GM18499 (cell line): Measurements from ENCODE around the gene MRPL43.
"Not testable (repeated sequence)": the region's sequence is repeated elsewhere in the genome, so short reads cannot be mapped to it uniquely, and the experiment has no call there.

Experiments used
- ATAC-seq: cut with Tn5 transposase; IDR thresholded peaks from one replicate; pipeline ENCODE4 v1.9.1; 2021; ENCODE audit warnings: moderate number of reproducible peaks; ENCODE audit not compliant: insufficient read depth, unreplicated experiment

Gene MRPL43

DNA sequence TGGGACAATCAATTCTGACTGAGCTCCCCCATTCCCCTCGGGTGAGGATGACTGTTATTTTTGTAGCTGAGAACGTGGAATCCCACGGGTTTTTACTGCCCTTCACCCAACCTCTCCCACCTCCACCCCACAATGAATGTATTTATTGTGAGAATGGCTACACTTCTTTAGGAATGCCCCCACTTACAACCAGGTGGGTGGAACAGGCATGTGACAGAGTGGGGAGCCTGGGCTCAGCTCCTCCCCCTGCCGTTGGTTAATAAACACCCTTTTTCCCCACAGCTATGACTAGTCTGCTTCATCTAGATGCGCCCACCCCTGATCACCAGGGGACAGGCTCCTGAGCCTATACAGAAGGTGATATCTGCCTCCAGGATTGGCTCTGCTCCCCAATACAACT is 2.0 kb downstream of the MRPL43 start:
- no peak for ATAC-seq

DNA sequence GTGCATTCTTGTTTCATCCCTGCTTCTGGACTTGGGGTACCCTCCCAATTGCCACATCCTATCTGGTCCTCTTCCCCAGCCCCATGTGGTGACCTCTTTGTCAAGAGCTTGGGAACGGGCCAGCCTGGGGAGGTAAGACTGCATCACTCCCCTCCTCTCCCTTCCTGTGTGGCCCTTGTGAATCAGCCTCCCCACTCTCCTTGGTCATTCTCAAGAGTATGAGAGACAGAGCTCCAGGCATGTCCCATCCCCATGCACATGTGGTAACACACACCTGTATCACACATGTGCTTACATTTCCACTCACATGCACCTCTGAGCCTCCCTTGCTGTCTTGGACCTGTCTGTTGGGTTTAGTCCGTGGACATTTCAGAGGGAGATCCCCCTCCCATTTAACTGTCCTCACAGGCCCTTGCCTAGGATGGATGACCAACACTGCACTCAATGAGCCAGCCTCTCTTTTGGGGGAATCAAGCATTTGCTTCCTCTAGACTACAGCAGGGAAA is 2.6 kb downstream of the MRPL43 start:
- ATAC-seq, result no peak

DNA sequence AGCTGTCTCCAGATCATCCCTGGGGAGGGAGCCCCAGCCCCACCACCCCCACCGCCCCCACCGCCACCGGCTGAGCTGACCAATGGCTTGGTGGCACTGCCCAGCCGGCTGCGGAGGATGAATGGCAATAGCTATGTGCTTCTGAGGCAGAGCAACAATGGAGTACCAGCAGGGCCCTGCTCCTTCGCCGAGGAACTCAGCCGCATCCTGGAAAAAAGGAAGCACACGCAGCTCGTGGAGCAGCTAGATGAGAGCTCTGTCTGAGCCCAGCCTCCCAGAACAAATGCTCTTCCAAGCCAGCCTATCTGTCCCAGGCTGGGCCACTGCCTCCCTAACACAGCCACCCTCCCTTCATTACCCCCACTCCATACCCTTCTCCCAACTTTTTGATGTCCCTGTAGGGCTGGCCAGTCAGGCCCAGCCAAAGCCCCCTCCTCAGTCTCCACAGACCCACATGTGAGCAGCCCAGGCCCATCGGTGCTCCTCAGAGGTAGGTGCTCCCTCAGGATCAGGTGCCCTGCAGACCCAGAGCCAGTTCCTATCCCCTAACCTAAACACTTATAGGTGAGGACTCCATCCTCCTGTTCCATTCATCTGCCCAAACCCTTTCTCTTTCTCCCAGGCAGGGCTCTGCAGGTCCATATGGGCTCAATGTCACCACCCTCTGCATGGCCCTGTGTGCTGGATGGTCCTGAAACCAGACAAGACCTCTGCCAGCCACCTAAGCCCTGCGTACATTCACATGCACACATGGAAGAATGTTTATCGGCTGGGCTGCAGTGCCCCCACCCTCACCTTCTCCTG is 3.2 kb downstream of the MRPL43 start:
- no peak for ATAC-seq

DNA sequence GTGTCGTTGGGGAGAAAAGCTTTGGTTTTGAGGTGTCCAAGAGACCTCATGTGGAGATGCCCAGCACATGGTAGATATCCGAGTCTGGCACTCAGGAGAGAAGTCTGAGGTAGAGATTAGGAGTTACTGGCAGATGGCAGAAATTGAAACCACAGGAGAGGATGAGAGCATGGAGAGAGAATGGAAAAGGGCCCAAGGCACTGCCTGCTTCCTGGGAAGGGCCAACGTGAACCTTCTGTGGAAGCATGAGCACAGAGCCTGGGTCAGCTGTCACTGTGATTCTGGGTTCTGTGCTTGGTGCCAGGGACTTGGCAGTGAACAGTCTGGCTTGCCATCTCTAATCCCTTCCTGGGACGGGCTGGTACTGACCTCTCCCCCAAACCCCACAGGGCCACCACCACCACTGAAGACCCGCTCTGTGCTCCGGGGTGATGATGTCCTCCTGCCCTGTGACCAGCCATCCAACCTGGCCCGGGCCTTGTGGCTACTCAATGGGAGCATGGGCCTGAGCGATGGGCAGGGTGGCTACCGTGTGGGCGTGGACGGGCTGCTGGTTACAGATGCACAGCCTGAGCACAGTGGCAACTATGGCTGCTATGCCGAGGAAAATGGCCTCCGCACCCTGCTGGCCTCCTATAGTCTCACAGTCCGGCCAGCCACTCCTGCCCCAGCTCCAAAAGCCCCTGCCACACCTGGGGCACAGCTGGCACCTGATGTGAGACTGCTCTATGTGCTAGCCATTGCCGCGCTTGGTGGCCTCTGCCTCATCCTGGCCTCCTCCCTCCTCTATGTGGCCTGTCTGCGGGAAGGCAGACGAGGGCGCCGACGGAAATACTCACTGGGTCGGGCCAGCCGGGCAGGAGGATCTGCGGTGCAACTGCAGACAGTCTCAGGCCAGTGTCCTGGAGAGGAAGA is 4.1 kb downstream of the MRPL43 start:
- no peak for ATAC-seq

DNA sequence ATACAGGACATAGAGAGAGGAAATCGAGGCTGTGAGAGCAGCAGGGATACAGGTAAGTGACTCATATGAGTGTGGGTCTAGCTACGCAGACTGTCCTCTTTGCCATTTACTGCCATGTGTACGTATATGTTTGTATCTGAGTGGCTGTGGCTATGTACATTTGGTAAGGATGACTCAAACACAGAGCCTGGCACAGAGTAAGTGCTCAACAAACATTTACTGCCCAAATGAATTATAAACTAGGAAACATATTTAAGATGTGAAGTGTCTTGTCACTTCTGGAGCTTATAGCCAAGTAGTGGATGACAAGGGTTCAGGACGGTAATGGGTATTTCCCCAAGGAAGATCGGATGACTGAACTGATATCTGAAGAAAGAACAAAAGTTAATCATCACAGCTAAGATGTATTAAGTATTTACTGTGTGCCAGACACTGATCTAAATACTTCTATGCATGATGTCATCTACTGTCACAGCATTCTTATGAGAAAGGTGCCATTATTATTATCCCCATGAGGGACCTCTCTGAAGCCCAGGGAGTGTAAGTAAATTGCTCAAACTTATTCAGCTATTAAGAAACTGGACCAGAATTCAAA is 6.0 kb downstream of the MRPL43 start:
- no peak for ATAC-seq

DNA sequence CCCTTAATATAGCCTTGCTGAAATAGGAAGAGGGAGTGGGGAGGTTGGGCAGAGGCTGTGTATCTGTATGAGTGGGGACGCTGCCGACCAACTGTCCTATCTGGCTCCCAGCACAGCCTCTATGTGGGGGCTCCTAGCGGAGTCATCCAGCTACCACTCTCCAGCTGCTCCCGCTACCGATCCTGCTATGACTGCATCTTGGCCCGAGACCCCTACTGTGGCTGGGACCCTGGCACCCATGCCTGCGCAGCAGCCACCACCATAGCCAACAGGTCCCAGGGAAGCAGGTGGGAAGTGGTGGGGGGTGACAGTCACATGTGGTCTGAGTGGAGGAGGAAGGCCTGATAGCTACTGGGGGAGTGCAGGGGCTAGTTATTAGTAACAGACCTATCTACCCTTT is 6.6 kb downstream of the MRPL43 start:
- ATAC-seq, result no peak

DNA sequence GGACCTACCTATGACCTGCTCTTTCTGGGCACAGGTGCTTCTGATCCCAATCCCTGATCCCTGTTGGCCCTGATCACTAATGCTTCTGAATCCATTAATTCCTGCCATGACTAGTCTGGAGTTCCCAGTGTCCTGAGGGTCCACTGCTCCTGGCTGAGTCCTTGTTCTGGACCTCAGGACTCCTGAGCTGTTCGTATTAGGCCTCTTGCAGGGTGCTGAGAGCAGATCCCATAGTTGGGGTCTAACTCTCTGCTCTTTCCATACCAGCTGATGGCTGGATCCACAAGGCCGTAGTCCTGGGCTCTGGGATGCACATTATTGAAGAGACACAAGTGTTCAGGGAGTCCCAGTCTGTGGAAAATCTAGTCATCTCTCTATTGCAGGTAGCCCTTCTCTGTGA is 7.0 kb downstream of the MRPL43 start:
- no peak for ATAC-seq

DNA sequence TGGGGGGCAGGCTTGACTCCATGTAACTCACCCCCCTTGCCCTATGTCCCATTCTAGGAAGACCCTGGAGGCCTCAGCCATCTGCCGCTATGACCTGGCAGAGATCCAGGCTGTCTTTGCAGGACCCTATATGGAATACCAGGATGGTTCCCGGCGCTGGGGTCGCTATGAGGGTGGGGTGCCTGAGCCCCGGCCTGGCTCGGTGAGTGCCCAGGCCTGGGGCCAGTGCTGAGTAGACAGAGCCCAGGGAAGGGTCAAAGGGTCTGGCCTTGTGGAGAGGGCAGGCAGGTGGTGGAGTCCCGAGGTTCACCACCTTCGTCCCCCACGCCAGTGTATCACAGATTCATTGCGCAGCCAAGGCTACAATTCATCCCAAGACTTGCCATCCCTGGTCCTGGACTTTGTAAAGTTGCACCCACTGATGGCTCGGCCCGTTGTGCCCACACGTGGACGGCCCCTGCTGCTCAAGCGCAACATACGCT is 7.5 kb downstream of the MRPL43 start:
- ATAC-seq, result no peak

DNA sequence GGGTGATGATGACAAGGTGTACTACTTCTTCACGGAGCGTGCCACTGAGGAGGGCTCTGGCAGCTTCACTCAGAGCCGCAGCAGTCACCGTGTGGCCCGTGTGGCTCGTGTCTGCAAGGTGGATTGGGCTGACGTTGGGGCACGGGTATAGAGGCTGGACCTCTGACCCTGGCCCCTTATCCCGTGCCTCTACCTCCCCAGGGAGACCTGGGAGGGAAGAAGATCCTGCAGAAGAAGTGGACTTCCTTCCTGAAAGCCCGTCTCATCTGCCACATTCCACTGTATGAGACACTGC is 8.4 kb downstream of the MRPL43 start:
- ATAC-seq, result no peak

DNA sequence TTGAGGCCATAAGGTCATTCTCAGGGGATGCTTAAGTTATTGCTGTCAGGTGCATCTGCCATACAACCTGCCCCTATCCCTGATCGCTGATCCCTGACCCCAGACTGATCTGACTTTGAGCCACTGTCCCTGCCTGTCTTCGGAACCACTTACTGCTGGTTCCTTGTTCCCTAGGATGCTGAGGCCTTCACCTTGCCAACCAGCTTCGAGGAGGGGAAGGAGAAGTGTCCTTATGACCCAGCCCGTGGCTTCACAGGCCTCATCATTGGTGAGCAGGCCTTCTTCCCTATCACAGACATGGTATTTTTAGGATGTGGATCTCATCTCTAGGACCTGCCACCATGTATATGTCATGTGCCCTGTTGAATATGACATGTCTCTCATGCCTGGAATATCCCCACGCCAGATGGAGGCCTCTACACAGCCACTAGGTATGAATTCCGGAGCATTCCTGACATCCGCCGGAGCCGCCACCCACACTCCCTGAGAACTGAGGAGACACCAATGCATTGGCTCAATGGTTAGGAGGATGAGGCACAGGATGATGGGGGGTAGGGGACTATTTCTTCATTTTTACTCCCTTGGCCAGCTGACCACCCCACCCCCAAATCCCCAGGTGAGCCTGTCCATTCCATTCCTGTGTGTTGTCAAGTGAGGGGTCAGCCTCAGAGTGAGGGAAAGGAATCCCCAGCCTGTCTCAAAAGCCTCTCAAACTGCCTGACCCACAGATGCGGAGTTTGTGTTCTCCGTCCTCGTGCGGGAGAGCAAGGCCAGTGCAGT is 9.0 kb downstream of the MRPL43 start:
- ATAC-seq, result no peak

DNA sequence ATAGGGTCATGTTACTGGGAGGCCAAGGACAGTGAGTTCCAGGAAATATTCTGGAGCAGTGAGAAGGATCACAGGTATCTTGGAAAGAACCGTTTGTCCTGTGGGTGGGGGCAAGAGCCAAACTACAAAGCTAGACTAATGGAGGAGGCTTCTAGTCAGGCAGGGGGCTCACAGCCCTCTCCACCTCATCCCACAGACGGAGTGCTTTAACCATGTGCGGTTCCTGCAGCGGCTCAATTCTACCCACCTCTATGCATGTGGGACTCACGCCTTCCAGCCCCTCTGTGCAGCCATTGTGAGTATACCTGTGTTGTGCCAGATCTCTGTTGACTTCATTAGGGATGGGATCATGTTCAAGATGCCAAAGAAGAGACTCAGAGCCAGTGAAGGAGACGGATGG is 9.9 kb downstream of the MRPL43 start:
- no peak for ATAC-seq

DNA sequence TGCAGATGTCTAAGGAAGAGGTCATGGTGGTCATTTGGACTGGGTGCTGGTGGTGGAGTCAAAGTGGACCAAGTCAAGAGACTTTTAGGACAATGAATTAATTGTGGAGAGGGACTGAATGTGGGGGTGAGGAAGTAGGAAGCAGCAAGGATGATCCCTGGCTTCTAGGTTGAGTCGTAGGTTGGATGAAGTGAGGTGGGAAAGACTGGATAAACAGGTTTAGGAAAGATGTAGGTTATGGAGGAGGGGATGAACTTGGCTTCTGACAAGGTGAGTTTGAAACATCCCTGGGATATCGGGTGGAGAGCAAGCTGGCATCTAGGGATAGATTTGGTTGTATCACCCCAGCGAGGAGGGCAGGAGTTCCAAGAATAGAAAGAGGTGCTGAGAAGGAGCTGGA is 10.4 kb downstream of the MRPL43 start:
- no peak for ATAC-seq

DNA sequence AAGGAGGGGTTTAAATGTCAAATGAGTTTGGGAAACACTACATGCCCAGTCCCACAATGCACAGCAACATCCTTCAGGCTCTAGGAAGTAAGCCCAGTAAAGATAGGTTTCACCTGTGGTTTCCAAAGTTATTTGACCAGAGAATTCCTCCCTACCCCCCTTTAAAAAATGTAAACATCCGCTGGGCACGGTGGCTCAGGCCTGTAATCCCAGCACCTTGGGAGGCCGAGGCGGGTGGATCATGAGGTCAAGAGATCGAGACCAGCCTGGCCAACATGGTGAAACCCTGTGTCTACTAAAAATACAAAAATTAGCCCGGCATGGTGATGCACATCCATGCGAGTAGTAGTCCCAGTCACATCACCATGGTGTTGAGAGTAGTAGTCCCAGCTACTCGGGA is 11.9 kb downstream of the MRPL43 start:
- not testable (repeated sequence) for ATAC-seq

DNA sequence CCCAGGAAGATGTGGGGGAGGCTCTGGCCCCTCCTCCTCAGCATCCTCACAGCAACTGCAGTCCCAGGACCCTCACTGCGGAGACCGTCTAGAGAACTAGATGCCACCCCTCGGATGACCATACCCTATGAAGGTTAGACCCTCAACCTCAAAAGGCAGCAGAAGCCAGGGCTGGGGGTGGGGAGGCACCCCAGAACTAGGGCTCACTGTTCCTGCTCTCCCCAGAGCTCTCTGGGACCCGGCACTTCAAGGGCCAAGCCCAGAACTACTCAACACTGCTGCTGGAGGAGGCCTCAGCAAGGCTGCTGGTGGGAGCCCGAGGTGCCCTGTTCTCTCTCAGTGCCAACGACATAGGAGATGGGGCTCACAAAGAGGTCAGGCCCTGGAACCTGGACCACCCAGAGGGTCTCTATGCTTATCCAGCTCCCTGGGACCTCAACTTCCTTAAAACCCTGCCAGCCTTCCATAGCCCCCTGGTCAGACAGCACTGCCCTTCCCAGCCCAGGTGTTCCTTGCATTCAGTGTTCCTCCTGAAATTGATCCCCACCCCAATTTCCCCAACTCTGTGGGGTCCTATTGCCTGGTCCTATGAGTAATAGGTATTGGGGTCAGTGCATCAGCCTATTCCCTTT is 14.3 kb downstream of the MRPL43 start:
- ATAC-seq, result no peak

DNA sequence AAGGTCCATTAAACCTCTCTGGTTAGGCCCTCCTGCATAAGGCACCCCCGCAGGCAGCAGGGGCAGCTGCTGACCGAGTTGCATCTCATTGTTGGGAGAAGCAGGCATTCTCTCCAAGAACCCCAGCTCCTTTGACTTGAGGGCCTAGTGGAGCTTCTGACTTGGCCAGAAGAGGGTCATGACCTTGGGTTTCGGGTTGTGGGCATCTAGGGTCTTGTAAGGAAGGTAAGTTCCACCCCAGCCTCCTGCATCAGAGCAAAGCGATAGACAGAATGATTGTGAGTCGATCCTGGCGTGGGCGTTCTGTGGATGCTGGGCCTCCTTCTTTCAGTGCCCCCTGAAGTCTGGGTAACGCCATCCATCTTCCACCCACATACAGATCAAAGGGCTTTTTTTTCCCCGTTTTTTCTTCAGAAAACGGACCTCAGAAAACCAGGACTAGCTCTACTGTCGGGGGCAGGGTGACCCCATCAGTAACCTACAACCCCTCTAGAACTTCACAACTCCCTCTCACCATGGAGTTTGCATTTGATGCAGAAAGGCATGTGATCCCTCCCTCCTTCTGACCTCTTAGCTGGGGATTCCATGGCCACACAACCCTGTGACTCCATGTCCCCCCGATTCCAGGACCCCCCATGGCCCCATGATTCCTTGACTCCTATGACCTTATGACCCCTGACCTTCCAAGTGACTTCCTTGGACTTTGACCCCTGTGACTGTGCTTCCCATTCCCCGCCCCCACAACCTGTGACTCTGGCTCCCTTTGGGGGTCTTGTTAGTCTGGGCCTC is 15.0 kb downstream of the MRPL43 start:
- no peak for ATAC-seq

DNA sequence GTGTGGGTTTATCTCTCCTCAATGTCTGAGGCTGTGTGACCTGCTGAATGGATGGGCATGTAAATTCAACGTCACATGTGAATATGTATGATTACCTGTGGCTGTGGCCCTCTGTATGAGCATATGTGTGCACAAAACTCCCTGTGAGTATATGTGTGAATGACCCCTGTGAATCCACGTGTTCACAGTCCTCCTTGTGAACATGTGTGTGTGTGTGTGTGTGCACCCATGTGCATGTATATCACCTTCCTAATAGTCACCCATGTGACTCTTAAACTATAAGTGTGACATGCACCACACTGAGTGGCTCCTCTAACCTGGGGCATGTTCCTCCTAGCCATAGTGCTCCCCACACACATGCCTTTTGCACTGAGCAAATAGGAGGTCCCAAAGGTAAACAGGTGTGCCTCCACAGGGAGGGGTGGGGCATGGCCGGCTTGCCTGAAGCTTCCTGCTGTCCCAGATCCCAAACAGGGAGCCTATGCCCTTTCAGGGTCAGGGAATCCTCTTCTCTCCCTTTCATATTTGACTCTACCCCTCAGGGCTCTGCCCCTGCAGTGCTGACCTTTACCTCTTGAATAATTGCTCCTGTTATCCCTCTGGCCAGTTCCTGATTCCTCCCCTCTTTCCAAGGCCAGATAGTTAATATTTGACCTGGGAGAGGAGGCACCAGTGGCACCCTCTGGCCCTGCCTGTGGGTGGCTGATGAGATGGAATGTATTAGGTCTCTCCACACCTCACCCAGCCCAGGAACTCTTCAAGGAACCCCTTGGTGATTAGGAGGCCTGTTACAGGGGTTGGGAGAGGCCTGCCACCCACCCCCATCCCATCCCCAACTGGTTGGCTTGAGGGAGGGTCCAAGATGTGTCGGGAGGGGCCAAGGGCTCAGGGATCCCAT is 16.1 kb downstream of the MRPL43 start:
- no peak for ATAC-seq

DNA sequence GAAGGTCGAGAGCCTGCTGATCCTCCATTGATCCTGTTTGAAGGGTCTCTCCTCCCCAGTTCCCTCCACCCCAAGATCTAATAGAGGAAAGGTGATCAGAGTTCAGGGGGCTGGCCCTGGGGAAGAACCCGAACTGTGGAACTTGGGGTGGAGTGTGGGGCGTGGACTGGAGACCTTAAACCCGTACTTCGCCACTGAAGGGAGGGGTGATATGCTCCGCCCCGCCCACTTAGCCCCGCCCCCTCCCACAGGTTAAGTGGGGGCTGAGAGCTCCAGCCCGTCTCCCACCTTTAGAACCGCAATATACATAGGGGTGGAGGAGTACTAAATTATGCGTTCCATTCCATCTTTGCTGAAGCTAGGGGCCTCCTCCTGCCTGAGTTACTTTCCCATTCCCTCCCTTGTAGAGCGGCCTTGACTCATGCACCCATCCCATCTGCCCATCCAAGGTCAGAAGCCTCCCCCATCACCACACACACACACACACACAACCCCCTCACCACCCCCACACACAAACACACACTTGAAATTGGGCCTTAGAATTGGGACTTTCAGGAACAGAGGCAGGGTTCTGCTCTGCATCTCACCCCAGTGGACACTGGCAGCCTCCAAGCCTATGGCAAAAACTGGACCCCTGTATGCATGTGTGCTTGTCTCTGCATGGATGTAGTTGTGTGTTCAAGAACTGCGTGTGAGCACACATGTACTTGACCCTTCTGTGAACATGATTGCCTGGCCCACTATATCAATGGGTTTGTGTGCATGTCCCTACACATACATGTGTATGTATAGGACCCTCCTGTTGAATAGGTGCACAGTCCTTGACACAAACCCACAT is 17.0 kb downstream of the MRPL43 start:
- no peak for ATAC-seq
